ACHN (cell line): ENCODE measurements around the gene CFHR3.
"Not testable (repeated sequence)": the region's sequence is repeated elsewhere in the genome, so short reads cannot be mapped to it uniquely, and the experiment has no call there.

Source experiments
- DNase-seq: peaks from one replicate; pipeline ENCODE4 v3.0.0-alpha.2; 2015
- in situ Hi-C: cut with HindIII; loops from 2 replicates; pipeline ENCODE4 v1.10.0; 2017; ENCODE audit warnings: low sequenced_read_pairs, low pct_ligation_motif_present, low pct_unique_long_range_greater_than_20kb

Gene CFHR3

GRCh38 chr1:196774603-196775002 lies at the start of gene CFHR3:
Gene CFHR3, plus strand, starts transcription at chr1:196774840. Its CDS starts 47 bp downstream, at chr1:196774887.
- no peak for DNase-seq
- in situ Hi-C loops: no loop called here

- in situ Hi-C loops: no loop called here
- no peak for DNase-seq
Observed at GRCh38 chr1:196732526-196732925, 42.1 kb upstream of the CFHR3 start.

- in situ Hi-C loops: no loop called here
- no peak for DNase-seq
Observed at GRCh38 chr1:196733091-196733970, 41.3 kb upstream of the CFHR3 start.

GRCh38 chr1:196734006-196734405 lies 40.6 kb upstream of the CFHR3 start:
- DNase-seq: no peak
- in situ Hi-C loops: no loop called here

GRCh38 chr1:196734460-196734859 lies 40.2 kb upstream of the CFHR3 start:
- in situ Hi-C loops: no loop called here
- no peak for DNase-seq

- peak; percentile 9 for DNase-seq
- in situ Hi-C loops: no loop called here
Observed at GRCh38 chr1:196738730-196739129, 35.9 kb upstream of the CFHR3 start.

GRCh38 chr1:196743244-196743643 lies 31.4 kb upstream of the CFHR3 start:
- peak; percentile 66 for DNase-seq
- in situ Hi-C loops: not testable (repeated sequence)

- DNase-seq, in situ Hi-C loops: not testable (repeated sequence)
Observed at GRCh38 chr1:196765019-196765740, 9.5 kb upstream of the CFHR3 start.

- DNase-seq, in situ Hi-C loops: not testable (repeated sequence)
Observed at GRCh38 chr1:196769823-196770222, 4.8 kb upstream of the CFHR3 start.

- in situ Hi-C loops: no loop called here
- no peak for DNase-seq
Observed at GRCh38 chr1:196773713-196774112, 927 bp upstream of the CFHR3 start.

- no peak for DNase-seq
- in situ Hi-C loops: no loop called here
Observed at GRCh38 chr1:196774175-196774574, 465 bp upstream of the CFHR3 start.

- DNase-seq: no peak
- in situ Hi-C loops: no loop called here
Observed at GRCh38 chr1:196777603-196778002, 3.0 kb downstream of the CFHR3 start.

GRCh38 chr1:196779093-196779492 lies 4.5 kb downstream of the CFHR3 start:
- in situ Hi-C loops: no loop called here
- no peak for DNase-seq

- DNase-seq, in situ Hi-C loops: not testable (repeated sequence)
Observed at GRCh38 chr1:196791252-196791651, 16.6 kb downstream of the CFHR3 start.

- DNase-seq: not testable (repeated sequence)
Observed at GRCh38 chr1:196794103-196794502, 19.5 kb downstream of the CFHR3 start.

GRCh38 chr1:196797891-196798290 lies 23.3 kb downstream of the CFHR3 start:
- in situ Hi-C loops: no loop called here
- no peak for DNase-seq

More at GRCh38 chr1:196794103-196794502, 19.5 kb downstream of the CFHR3 start:
- in situ Hi-C loops: not testable (repeated sequence)

- DNase-seq, in situ Hi-C loops: not testable (repeated sequence)
Observed at GRCh38 chr1:196801920-196802319, 27.3 kb downstream of the CFHR3 start.

GRCh38 chr1:196808529-196809235 lies 34.0 kb downstream of the CFHR3 start:
- in situ Hi-C loops: no loop called here
- no peak for DNase-seq

- in situ Hi-C loops: not testable (repeated sequence)
Observed at GRCh38 chr1:196817442-196817841, 42.8 kb downstream of the CFHR3 start.

More at GRCh38 chr1:196817442-196817841, 42.8 kb downstream of the CFHR3 start:
- DNase-seq: not testable (repeated sequence)
